HEK293 (cell line): ENCODE measurements around the gene HSD17B10.

Source experiments
- CTCF ChIA-PET: fragments of 350-600 bp; formaldehyde crosslinking; extraction: SDS; loops from one replicate; lab custom pipeline; 2021; ENCODE audit warnings: antibody characterized with exemption; lab: Yijun Ruan, JAX
- POLR2A ChIA-PET: fragments of 300-600 bp; formaldehyde crosslinking; extraction: SDS; loops from one replicate; lab custom pipeline; 2020; ENCODE audit warnings: antibody characterized with exemption, inconsistent platforms; lab: Yijun Ruan, JAX
- H3K27ac ChIP-seq: fragments of 200-500 bp; sonication (Bioruptor generic); 2 replicates; pipeline ENCODE4 v1.5.1; 2014; ENCODE audit warnings: low read depth, low read length, control low read depth, inconsistent platforms; ENCODE audit errors: extremely low read depth
- H3K36me3 ChIP-seq, 2 experiments: fragments of 200-500 bp in 1 of 2; sonication (Bioruptor generic) in 1 of 2; 1 replicate in 1 of 2; 2 replicates in 1 of 2; pipeline ENCODE4 v1.5.1; 2014 to 2017; ENCODE audit warnings: inconsistent platforms in 2 of 2, low read length in 2 of 2; ENCODE audit not compliant: control insufficient read depth in 2 of 2, insufficient read depth in 1 of 2
- H3K4me1 ChIP-seq: fragments of 200-500 bp; sonication (Bioruptor generic); 2 replicates; pipeline ENCODE4 v1.5.1; 2014; ENCODE audit warnings: mild to moderate bottlenecking, low read length, inconsistent platforms; ENCODE audit not compliant: control insufficient read depth, insufficient read depth
- H3K4me3 ChIP-seq: 2 replicates; pipeline ENCODE4 v1.5.1; 2011; ENCODE audit warnings: low read depth, mild to moderate bottlenecking, control low read depth, low read length, moderate library complexity
- H3K9me3 ChIP-seq: fragments of 200-500 bp; sonication (Bioruptor generic); 2 replicates; pipeline ENCODE4 v1.5.1; 2014; ENCODE audit warnings: low read depth, low read length, inconsistent platforms; ENCODE audit not compliant: control insufficient read depth, insufficient read depth
- GLI2 ChIP-seq: fragments of 450-650 bp; formaldehyde crosslinking; IDR thresholded peaks from 2 replicates; pipeline ENCODE4; 2017; ENCODE audit warnings: missing biosample characterization, missing genetic modification characterization, low read depth, borderline replicate concordance
- HIC1 ChIP-seq: fragments of 450-650 bp; formaldehyde crosslinking; IDR thresholded peaks from 2 replicates; pipeline ENCODE4 v1.5.1; 2016; ENCODE audit warnings: missing biosample characterization, missing genetic modification characterization
- IKZF3 ChIP-seq: fragments of 450-650 bp; IDR thresholded peaks from 2 replicates; pipeline ENCODE4 v1.5.0; 2018; ENCODE audit warnings: missing biosample characterization, mild to moderate bottlenecking, missing genetic modification characterization, moderate library complexity
- KLF1 ChIP-seq: fragments of 450-650 bp; formaldehyde crosslinking; IDR thresholded peaks from 2 replicates; pipeline ENCODE4 v1.5.1; 2016; ENCODE audit warnings: missing biosample characterization, missing genetic modification characterization
- KLF17 ChIP-seq: fragments of 450-650 bp; formaldehyde crosslinking; IDR thresholded peaks from 2 replicates; pipeline ENCODE4 v1.5.1; 2016; ENCODE audit warnings: missing biosample characterization, missing genetic modification characterization
- PRDM2 ChIP-seq: fragments of 450-650 bp; formaldehyde crosslinking; IDR thresholded peaks from 2 replicates; pipeline ENCODE4 v1.5.1; 2016; ENCODE audit warnings: missing biosample characterization, missing genetic modification characterization, borderline replicate concordance
- PRDM4 ChIP-seq: fragments of 450-650 bp; formaldehyde crosslinking; IDR thresholded peaks from 2 replicates; pipeline ENCODE4 v1.5.1; 2017; ENCODE audit warnings: missing biosample characterization, missing genetic modification characterization
- ZBTB7A ChIP-seq: fragments of 450-650 bp; formaldehyde crosslinking; IDR thresholded peaks from 2 replicates; pipeline ENCODE4 v1.5.1; 2016; ENCODE audit warnings: low read depth, missing biosample characterization, missing genetic modification characterization
- ZBTB8A ChIP-seq: fragments of 450-650 bp; formaldehyde crosslinking; IDR thresholded peaks from 2 replicates; pipeline ENCODE4 v1.5.1; 2016; ENCODE audit warnings: missing biosample characterization, missing genetic modification characterization
- ZEB2 ChIP-seq: fragments of 450-650 bp; formaldehyde crosslinking; IDR thresholded peaks from 2 replicates; pipeline ENCODE4 v1.5.1; 2016; ENCODE audit warnings: missing biosample characterization, missing genetic modification characterization
- ZNF26 ChIP-seq: fragments of 450-650 bp; formaldehyde crosslinking; IDR thresholded peaks from 2 replicates; pipeline ENCODE4 v1.5.1; 2016; ENCODE audit warnings: missing biosample characterization, missing genetic modification characterization
- ZNF398 ChIP-seq: fragments of 450-650 bp; formaldehyde crosslinking; IDR thresholded peaks from 2 replicates; pipeline ENCODE4 v1.5.1; 2017; ENCODE audit warnings: missing biosample characterization, missing genetic modification characterization
- ZNF561 ChIP-seq: fragments of 450-650 bp; IDR thresholded peaks from 2 replicates; pipeline ENCODE4 v1.5.1; 2018; ENCODE audit warnings: missing biosample characterization, missing genetic modification characterization, borderline replicate concordance
- ZNF600 ChIP-seq: fragments of 450-650 bp; formaldehyde crosslinking; IDR thresholded peaks from 2 replicates; pipeline ENCODE4 v1.5.1; 2016; ENCODE audit warnings: missing biosample characterization, missing genetic modification characterization
- ZNF692 ChIP-seq: fragments of 450-650 bp; formaldehyde crosslinking; IDR thresholded peaks from 2 replicates; pipeline ENCODE4 v1.5.1; 2016; ENCODE audit warnings: missing biosample characterization, missing genetic modification characterization
- ZNF791 ChIP-seq: fragments of 450-650 bp; formaldehyde crosslinking; IDR thresholded peaks from 2 replicates; pipeline ENCODE4 v1.5.1; 2016; ENCODE audit warnings: missing biosample characterization, missing genetic modification characterization
- ZNF837 ChIP-seq: fragments of 450-650 bp; formaldehyde crosslinking; IDR thresholded peaks from 2 replicates; pipeline ENCODE4 v1.5.1; 2016; ENCODE audit warnings: missing biosample characterization, missing genetic modification characterization

HSD17B10 gene

GRCh38 chrX:53440621-53441517 is 6.7 kb upstream of the HSD17B10 start:
- ChIA-PET POLR2A (interaction anchor here (1.0 to 3.5 kb wide), 4 partner anchors 13 to 159 kb away, joined by 3 to 36 read pairs (median 4); partner anchors contain the start of genes IQSEC2, RIBC1 and SMC1A), CTCF (interaction anchor here (0.6 to 3.9 kb wide), 7 partner anchors 16 to 250 kb away, joined by 3 to 17 read pairs (median 5); no protein-coding TSS in a partner anchor)
- TF ChIP-seq ZNF398 (tag by site-specific recombination) (peak; percentile 12; the same call in 1 of the 2 replicates), PRDM2 (tag by site-specific recombination) (no peak), KLF1 (peak; percentile 56), ZNF26 (tag by site-specific recombination) (no peak), KLF17 (peak; percentile 69; the same call in 1 of the 2 replicates), ZEB2 (tag by site-specific recombination) (peak; percentile 29), GLI2 (no peak), PRDM4 (tag by site-specific recombination) (no peak), ZBTB8A (tag by site-specific recombination) (0 out of 2 replicates have a peak, but pooled peaks have one; percentile 11), ZNF692 (tag by site-specific recombination) (0 out of 2 replicates have a peak, but pooled peaks have one; percentile 40), HIC1 (peak; percentile 68), ZBTB7A (tag by site-specific recombination) (no peak), ZNF600 (tag by site-specific recombination) (peak; percentile 57; the same call in 1 of the 2 replicates), ZNF837 (tag by site-specific recombination) (no peak), IKZF3 (tag by site-specific recombination) (0 out of 2 replicates have a peak, but pooled peaks have one; percentile 22), ZNF561 (tag by site-specific recombination) (0 out of 2 replicates have a peak, but pooled peaks have one; percentile 22), ZNF791 (tag by site-specific recombination) (no peak)

More at GRCh38 chrX:53440621-53441517, 6.7 kb upstream of the HSD17B10 start:
- H3K9me3 ChIP-seq: no peaks in the 10 kb centered on the region
- H3K4me1 ChIP-seq: peaks cover 3% of the 10 kb centered on the region; the same call in 1 of the 2 replicates
- H3K36me3 ChIP-seq: no peaks in the 10 kb centered on the region; a peak in 1 of 3 replicates
- peak overlapping the region; percentile 3; the same call in 1 of the 2 replicates for H3K27ac ChIP-seq
- peak overlapping the region; percentile 48 for H3K4me3 ChIP-seq
